Measurements from ENCODE around the gene PTPRF.

PTPRF gene

DNA sequence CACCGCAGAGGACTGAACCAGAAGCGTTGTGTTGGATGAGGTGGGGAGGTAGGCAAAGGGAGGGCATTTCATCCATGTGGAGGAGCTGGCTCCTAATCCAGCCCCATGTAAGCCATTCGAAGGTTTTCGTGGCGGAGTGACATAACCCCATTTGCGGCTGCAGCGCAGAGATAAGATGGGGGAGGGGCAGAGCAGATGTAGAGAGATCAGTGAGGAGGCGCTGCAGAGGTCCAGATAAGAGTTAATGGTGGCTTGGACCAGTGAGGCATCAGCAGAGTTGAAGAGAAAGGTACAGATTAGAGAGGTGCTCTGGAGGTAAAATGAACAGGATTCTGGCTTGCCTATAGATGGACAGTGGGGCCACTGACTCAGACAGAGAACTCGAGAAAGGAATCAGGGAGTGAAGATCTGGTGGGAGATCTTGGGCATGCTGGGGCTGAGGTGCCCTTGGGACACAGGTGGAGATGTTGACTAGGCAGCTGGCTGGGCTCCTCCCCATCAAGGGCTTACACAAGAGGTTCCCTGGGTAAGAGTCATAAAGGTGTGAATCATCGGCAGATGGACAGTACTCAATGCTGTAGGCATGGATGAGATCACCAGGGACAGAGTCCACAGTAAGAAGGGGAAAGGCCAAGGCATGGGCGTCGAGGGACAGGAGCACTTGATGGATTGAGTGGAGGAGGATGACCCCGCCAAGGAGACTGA is 7.8 kb upstream of the PTPRF start:
- H3K4me3 ChIP-seq (ENCODE audit: low read depth, low read length), result no peak overlapping the region
- no peak for TF ChIP-seq CTCF (IDR thresholded peaks at IDR 0.05; ENCODE audit: low read depth, low read length)

DNA sequence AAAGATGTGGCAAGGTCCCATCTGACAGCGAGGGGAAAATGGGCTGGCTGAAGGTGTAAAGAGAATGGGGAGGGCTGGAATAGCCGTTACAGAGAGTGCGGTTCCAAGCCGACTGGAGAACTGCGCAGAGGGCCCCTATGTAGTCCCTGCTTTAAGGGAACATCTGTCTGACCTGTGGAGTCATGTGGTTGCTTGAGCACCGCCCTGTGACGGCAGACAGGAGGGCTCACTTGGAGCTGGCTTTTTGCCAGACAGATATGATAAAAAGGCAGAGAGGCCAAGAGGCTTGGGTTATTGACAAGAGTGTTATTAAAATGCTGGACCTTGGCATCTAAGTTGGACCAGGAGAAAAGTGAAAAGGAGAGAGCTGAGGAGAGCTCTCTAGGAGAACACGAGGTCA is 5.9 kb upstream of the PTPRF start:
- no peak overlapping the region for H3K4me3 ChIP-seq (ENCODE audit: low read depth, low read length)
- TF ChIP-seq CTCF (IDR thresholded peaks at IDR 0.05; ENCODE audit: low read depth, low read length), result no peak

- no peak overlapping the region for H3K4me3 ChIP-seq (ENCODE audit: low read depth, low read length)
- TF ChIP-seq CTCF (IDR thresholded peaks at IDR 0.05; ENCODE audit: low read depth, low read length), result no peak
Observed at GRCh38 chr1:43526002-43526401, 4.7 kb upstream of the PTPRF start.

- no peak for TF ChIP-seq CTCF (IDR thresholded peaks at IDR 0.05; ENCODE audit: low read depth, low read length)
- no peak overlapping the region for H3K4me3 ChIP-seq (ENCODE audit: low read depth, low read length)
Observed at GRCh38 chr1:43527111-43527878, 3.4 kb upstream of the PTPRF start.

DNA sequence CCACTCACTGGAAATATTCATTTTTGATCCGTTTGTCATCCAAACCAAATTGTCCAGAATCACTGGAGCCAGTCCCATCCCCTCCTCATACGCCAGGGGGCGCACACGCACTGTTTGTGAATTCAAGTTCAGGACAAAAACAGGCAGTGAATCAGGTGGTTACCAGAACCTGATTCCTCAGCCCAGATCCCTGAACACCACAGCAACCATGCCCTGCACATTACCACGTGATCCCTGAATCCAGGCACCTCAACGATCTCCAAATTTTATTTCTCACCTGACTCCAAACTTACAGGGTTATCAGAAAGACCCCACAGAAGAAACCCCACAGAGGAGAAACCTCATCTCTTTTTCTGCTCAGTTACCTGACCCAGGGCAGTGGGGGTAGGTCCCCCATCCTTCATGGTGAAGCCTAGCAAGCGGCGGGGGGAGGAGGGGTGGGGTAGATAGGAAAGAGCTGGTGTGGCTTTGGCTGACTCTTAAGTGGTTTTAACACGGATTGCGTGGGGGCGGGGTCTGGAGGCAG is 1.4 kb upstream of the PTPRF start:
- no peak overlapping the region for H3K4me3 ChIP-seq (ENCODE audit: low read depth, low read length)
- TF ChIP-seq CTCF (IDR thresholded peaks at IDR 0.05; ENCODE audit: low read depth, low read length), result peak; percentile 90

DNA sequence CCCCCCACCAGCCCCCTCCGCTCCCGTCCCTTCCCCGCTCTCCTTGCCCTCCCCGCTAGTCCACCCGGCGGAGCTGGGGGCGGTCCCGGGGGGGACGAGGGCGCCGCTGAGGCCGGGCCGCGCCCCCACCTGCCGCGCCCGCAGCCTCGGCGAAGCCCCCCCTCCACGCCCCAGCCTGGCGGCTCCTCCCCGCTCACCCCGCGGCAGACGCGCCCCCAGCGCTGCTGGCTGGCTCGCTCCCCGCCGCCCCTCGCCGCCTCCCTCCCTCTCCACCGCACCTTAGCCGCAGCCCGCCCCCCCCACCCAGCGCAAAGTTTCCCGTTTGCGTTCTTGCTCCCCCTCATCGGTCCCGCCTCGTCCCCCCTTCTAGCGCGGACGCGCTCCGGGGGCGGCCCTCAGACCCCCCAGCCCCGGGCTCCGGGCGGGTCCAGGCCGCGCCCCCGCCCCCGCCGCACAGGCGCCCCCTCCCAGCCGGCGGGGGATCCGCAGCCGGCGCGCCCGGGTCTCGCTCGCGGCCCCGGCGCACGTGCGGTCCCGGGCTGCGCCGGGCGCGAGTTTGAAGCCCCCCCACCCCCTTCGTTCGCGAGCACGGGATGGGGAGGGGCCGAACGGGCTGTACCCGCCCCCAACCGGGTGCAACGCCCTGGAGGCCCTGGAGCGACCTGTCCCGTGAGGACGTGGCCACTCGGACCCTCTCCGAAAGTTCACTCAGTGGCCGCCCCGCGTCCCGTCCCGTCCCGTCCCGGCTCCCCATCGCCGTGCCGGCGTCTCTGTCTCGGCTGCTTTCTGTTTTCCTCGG is 623 bp downstream of the PTPRF start:
- no peak for TF ChIP-seq CTCF (IDR thresholded peaks at IDR 0.05; ENCODE audit: low read depth, low read length)
- H3K4me3 ChIP-seq (ENCODE audit: low read depth, low read length), result peak overlapping the region; percentile 64

Measured in WI38 (cell line).